GM23338 (cell line): ENCODE data around the gene WDR27.

Experiments
- CREB1 ChIP-seq: fragments of 250-450 bp; sonication (Bioruptor Pico); IDR thresholded peaks from 2 replicates; pipeline ENCODE4 v1.5.0; 2020; ENCODE audit warnings: low read depth, mild to moderate bottlenecking, moderate library complexity
- JUNB ChIP-seq: IDR thresholded peaks from one replicate; pipeline ENCODE4 v1.6.1; 2016; ENCODE audit warnings: antibody characterized with exemption; ENCODE audit not compliant: unreplicated experiment
- POLR2AphosphoS5 ChIP-seq: IDR thresholded peaks from 2 replicates; pipeline ENCODE4 v1.6.1; 2016; ENCODE audit warnings: antibody characterized with exemption, low read depth
- TF ChIP-seq, protein P1 (sequence below), 2 experiments: fragments of 200-600 bp in 1 of 2; sonication (generic) in 1 of 2; conservative IDR thresholded peaks; 2 replicates each; pipeline versions ENCODE4 v1.5.1 to v1.6.1; 2016 to 2017; ENCODE audit warnings: antibody characterized with exemption in 2 of 2, low read depth in 2 of 2, mild to moderate bottlenecking in 2 of 2, moderate library complexity in 1 of 2

- TF ChIP-seq, protein P1, sequence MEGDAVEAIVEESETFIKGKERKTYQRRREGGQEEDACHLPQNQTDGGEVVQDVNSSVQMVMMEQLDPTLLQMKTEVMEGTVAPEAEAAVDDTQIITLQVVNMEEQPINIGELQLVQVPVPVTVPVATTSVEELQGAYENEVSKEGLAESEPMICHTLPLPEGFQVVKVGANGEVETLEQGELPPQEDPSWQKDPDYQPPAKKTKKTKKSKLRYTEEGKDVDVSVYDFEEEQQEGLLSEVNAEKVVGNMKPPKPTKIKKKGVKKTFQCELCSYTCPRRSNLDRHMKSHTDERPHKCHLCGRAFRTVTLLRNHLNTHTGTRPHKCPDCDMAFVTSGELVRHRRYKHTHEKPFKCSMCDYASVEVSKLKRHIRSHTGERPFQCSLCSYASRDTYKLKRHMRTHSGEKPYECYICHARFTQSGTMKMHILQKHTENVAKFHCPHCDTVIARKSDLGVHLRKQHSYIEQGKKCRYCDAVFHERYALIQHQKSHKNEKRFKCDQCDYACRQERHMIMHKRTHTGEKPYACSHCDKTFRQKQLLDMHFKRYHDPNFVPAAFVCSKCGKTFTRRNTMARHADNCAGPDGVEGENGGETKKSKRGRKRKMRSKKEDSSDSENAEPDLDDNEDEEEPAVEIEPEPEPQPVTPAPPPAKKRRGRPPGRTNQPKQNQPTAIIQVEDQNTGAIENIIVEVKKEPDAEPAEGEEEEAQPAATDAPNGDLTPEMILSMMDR (conservative IDR thresholded peaks at IDR 0.05; ENCODE audit: low read depth in 2 of 2): no peak
- TF ChIP-seq POLR2AphosphoS5: no peak
- no peak for TF ChIP-seq JUNB
- no peak for TF ChIP-seq CREB1 (CRISPR knock-in tag)
These were observed 171.7 kb downstream of the WDR27 start for GRCh38 chr6:169529931-169530751.
